ENCODE data around the gene GPC6.
"Not testable (repeated sequence)": the region's sequence is repeated elsewhere in the genome, so short reads cannot be mapped to it uniquely, and the experiment has no call there.

- TF ChIP-seq EZH2phosphoT487 (IDR thresholded peaks at IDR 0.05; ENCODE audit: low read depth), result not testable (repeated sequence)
- TF ChIP-seq, protein P1, sequence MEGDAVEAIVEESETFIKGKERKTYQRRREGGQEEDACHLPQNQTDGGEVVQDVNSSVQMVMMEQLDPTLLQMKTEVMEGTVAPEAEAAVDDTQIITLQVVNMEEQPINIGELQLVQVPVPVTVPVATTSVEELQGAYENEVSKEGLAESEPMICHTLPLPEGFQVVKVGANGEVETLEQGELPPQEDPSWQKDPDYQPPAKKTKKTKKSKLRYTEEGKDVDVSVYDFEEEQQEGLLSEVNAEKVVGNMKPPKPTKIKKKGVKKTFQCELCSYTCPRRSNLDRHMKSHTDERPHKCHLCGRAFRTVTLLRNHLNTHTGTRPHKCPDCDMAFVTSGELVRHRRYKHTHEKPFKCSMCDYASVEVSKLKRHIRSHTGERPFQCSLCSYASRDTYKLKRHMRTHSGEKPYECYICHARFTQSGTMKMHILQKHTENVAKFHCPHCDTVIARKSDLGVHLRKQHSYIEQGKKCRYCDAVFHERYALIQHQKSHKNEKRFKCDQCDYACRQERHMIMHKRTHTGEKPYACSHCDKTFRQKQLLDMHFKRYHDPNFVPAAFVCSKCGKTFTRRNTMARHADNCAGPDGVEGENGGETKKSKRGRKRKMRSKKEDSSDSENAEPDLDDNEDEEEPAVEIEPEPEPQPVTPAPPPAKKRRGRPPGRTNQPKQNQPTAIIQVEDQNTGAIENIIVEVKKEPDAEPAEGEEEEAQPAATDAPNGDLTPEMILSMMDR (IDR thresholded peaks at IDR 0.05; ENCODE audit: low read depth, low read length), result not testable (repeated sequence)
Measured at GRCh38 chr13:93323880-93324279, 97.3 kb downstream of the GPC6 start.
